NCI-H82 treated with DMSO at 0.1 percent for 48 hours (cell line): ENCODE data around the gene TMEM156.
"Not testable (repeated sequence)": the region's sequence is repeated elsewhere in the genome, so short reads cannot be mapped to it uniquely, and the experiment has no call there.

Experiments used
- DNase-seq: peaks from one replicate; lab custom pipeline; 2025; ENCODE audit not compliant: unreplicated experiment; lab: John Stamatoyannopoulos, UW

Gene TMEM156

GRCh38 chr4:38994135-38994534, 38.1 kb downstream of the TMEM156 start:
- no peak for DNase-seq

DNA sequence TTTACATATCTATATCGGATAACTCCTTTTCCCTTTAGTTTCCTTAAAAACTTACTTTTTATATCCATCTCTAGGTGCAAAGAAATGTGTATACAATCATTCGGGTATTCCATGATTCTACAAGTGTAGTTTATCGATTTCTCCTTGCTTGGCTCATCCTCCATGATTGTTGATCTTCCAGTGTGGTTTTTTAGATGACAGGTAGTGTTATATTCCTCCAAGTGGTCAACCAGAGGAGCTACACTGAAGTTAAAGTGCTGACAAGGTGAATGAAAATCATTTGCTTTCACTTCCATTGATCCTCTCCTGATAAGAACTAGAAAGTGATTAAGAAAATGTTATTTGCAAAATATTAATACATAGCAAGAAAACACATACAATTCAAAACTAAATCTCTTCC, 38.5 kb downstream of the TMEM156 start:
- DNase-seq, result no peak

DNA sequence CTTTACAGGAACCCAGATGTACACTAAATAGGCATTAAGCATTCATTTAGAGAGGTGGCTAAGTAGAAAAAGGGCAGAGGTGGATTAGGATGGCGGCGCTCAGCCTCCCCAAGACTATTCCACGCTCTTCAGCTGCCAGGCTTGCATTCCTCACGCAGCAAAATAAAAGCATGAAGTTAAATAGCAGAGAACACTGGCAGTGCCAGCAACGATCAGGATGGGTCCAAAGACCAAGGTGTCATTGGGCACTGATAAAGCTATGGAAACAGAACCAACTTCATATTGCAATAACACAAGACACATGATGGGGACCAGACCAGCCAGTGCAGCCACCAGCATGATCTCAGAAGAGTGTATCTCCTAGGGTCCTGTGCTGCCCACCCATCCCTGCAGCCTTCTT, 42.0 kb downstream of the TMEM156 start:
- no peak for DNase-seq

GRCh38 chr4:38989487-38989886, 42.7 kb downstream of the TMEM156 start:
- no peak for DNase-seq

DNA sequence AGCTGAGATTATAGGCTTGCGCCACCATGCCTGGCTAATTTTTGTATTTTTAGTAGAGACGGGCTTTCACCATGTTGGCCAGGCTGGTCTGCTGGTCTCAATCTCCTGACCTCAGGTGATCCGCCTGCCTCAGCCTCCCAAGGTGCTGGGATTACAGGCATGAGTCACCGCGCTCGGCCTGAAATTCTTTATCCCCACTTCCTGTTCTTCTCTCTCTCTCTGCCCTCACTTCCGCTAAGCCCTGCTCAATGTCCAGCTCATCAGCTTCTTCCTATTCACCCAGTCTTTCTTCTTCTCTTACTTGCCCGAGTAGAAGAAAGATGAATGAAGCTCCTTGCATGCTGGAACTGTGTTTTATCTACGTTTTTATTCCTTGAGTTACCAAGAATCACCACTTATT, 43.9 kb downstream of the TMEM156 start:
- DNase-seq, result not testable (repeated sequence)

- DNase-seq, result no peak
Measured at GRCh38 chr4:38987491-38987890, 44.7 kb downstream of the TMEM156 start.

DNA sequence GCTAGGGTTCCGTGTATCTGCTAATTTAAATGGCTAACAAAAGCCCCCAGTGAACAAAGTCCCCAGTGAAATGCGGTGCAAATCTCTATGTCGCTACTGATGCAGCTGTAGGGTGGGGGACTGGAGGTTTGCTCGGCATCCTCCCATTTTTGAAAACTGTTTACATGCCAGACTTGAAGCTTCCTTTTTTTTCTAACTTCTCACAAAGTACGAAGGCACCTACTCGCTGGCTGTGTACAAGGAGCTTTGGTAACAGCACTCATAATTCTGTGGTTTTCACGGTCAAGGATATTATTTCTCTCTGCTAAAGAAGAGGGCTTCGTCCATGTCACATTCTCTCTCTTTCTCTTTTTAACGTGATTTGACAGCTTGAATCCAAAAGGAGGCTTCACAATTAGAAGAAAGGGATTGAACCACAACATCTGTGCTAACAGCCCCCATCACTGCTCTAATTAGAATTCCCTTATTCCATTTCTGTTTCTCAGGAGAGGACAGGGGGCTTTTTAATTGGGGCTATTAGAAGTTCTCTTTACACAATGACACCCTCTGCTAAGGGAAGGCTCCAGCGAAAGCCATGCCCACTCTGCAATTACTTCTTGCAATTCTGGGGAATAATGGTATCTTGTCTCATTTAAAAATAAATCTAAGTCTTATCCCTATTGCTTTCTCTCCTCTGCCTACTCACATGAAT, 46.7 kb downstream of the TMEM156 start:
- DNase-seq, result no peak

- no peak for DNase-seq
Measured at GRCh38 chr4:38983787-38984598, 48.2 kb downstream of the TMEM156 start.

DNA sequence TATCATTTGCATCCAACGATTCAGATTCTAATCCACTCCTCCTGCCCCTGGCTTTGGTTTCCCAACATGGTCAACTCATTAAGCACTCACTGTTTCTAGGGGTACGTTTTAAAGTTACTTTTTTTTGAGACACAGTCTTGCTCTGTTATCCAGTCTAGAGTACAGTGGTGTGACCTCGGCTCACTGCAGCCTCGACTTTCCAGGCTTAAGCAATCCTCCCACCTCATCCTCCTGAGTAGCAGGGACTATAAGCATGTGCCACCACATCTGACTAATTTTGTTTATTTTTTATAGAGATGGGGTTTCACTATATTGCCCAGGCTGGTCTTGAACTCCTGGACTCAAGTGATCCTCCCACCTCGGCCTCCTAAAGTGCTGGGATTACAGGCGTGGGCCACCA, 48.9 kb downstream of the TMEM156 start:
- DNase-seq, result no peak

- DNase-seq, result no peak
Measured at GRCh38 chr4:38982361-38983095, 49.7 kb downstream of the TMEM156 start.

DNA sequence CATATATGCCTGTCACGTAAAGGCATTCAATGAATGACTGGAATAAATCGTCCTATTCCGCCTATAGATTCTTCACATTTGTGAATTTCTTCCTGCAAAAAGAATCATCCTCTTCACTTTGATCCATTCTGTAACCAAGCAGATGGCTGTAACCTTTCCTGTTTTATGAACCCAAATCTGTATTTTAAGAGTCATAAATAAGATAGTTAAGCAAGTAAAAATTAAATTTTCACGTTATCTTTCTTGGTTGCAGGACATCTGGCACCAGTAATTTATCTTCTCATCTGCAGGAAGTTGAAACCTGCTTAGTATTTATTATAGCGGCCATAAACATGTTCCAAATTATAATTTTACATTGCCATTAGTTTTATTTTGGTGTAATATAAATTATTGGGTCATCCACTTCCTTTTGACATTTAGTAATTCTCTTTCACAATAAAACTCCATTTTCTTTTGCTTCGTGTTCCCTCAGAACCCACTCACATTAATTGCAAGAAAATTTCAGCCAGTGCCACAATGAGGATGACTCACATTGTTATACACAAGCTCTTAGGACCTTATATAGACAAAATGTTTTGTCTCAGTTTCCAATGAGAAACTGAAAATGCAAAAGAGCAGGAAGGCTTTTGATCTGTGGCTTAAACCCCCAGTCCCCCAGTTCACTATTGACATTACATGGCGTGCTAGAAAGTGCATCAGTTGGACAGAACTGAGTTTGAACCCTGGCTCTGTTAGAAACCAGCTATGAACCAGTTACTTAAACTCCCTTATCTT, 51.1 kb downstream of the TMEM156 start:
- DNase-seq, result no peak

GRCh38 chr4:38979511-38980230, 52.5 kb downstream of the TMEM156 start:
- no peak for DNase-seq

DNA sequence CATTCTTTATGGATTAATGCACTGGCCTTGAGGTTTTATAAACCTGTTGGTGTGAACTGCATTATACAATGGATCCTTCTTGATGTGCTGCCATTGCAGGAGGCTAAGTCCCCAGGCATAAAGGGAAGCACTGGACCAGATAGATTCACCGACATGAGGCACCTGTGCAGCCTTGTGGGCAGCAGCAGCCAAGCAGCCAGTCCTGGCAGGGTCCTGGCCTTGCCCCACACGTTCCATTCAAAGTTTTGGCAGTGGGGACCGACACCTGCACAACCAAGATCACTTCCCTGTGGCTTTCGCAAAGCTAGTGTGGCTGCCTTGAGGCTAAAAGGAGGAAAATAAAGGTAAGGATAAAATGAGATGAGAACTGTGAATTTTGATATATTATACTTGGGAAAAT, 53.1 kb downstream of the TMEM156 start:
- DNase-seq, result no peak

DNA sequence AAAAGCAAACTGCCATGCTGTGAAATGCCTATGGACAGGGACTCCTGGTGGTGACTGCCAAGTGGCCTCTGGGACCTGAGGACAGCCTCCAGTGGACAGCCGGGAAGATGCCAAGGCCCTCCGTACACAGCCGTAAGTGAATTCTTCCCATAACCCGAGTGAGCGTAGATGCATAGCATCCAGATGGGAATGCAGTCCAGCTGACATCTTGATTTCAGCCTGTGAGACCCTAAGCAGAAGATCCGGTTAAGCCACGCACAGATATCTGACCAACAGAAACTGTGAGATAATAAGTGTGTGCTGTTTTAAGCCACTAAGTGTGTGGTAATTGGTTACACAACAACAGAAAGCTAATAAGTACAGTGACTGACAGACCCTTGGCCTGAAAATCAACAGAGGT, 55.9 kb downstream of the TMEM156 start:
- peak; percentile 39 for DNase-seq

- DNase-seq, result no peak
Measured at GRCh38 chr4:38968668-38969067, 63.5 kb downstream of the TMEM156 start.

DNA sequence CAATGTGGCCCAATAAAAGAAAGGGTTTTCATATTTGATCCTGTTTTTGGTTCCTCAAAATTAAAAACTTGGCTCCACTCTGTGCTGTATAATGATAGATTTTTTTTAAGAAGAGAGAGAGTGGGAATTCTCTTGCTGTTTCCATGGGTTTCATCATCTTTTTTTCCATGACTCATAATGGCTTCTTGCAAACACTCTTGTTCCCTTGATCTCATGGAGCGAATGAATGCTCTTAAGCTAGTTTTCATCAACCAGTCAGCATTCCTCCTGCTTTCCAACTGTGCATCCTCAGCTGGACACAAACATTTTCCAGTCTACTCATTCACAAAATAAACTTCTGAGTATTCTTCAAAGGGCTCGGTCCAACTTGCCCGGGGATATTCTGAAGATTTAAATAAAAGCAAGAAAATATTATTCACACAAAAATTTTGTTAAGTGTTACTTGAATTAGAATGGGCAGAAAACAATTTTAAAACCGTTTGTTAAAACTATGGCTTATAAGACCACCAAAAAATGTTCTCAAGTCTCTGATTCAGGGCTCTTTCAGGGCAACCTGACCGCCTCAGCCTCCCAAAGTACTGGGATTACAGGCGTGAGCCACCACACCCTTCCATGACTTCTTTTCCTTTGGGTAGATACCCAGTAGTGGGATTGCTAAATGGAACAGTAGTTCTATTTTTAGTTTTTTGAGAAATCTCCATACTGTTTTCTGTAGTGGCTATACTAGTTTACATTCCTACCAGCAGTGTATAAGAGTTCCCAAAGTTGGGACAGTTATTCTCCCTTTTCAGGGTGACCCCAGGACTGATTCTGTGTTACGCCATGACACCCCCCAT, 64.7 kb downstream of the TMEM156 start:
- DNase-seq, result no peak

DNA sequence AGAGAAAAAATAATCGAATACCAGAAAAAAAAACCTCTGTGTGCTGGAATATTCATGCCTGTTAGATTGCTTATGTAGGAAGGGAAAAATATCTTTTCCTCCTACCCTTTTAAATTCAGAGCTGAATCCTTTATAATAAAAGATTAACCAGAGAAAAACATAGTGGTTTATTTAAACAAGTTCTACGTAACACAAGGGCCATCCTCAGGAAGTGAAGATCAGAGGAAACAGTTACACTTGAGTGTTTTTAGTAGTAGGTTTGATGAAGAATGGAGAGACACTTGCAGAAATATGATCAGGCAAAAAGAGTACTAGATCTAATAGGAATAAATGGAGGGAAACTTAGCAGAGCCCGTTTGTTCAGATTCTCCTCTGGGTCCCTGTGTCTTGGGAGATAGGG, 66.3 kb downstream of the TMEM156 start:
- no peak for DNase-seq

DNA sequence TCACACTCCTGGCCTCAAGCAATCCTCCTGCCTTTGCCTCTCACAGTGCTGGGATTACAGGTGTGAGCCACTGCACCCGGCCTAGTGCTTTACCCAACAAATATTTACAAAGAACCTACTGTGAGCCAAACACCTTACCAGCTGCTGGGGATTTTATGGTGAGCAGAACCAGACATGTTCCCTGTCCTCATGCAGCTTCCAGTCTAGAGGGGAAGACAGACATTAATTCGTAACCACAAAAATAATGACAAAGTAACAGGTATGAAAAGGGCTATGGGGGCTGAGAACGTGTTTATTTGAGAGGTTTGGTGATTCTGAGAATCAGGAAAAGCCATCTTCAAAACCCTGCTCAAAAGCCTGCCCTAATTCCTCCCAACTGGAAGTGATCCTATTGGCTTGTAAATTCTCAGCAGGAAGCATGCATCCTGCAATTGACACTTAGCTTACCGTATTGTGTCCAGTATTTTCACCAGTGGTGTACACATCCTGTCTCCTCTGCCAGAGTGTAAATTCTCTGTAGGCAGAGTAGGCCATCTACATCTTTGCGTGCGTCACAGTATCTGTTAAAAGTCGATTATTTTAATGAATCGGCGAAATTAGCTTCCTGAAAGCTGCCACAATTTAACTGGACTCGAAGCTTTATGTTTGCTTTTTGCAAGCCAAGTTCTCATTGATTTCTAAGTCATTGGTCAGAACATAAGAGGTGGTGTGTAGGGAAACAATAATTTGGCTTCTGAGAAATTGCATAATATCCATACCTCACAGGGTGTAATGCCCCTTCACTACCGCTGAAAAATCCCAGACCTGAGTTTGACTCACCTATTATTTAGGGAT, 67.0 kb downstream of the TMEM156 start:
- no peak for DNase-seq

DNA sequence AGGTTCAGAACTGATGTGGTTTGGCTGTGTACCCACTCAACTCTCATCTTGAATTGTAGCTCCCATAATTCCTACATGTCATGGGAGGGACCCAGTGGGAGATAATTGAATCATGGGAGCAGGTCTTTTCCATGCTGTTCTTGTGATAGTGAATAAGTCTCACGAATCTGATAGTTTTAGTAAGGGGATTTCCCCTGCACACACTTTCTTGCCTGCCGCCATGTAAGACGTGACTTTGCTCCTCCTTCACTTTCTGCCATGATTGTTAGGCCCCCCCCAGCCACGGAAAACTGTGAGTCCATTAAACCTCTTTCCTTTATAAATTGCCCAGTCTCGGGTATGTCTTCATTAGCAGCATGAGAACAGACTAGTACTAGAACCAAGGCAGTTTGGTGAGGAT, 73.0 kb downstream of the TMEM156 start:
- not testable (repeated sequence) for DNase-seq
